OCI-LY7 (cell line): ENCODE measurements around the gene ADIG. TPM values are rescaled to one million over a fixed set of nuclear protein-coding genes. Genes with fewer than 3 reads are reported as not detected.

Experiments used
- BruUV-seq: library from RNA; stranded (reverse); fragments of 400-500 nt; replicated peaks from 2 replicates; lab custom pipeline; 2021; lab: Mats Ljungman, UMichigan
- CTCF ChIA-PET: fragments of 300-600 bp; sonication (Branson Sonifier 250); formaldehyde crosslinking; loops from one replicate; lab custom pipeline; 2022; ENCODE audit warnings: antibody characterized with exemption; ENCODE audit not compliant: unreplicated experiment; lab: Charles Lee
- POLR2A ChIA-PET: fragments of 300-600 bp; sonication (Branson Sonifier 250); formaldehyde crosslinking; loops from one replicate; lab custom pipeline; 2022; ENCODE audit warnings: antibody characterized with exemption; lab: Charles Lee
- DNase-seq: peaks from one replicate; pipeline ENCODE4 v3.0.0-alpha.2; 2015; ENCODE audit warnings: low spot score
- H2AFZ ChIP-seq: fragments of 200-600 bp; sonication (generic), shearing (Covaris generic); 2 replicates; pipeline ENCODE4 v1.6.1; 2014; ENCODE audit warnings: mild to moderate bottlenecking, antibody characterized with exemption, low read length, moderate library complexity
- H3K27ac ChIP-seq: fragments of 200-600 bp; sonication (generic); 2 replicates; pipeline ENCODE4 v1.5.1; 2014; ENCODE audit warnings: mixed run types, low read depth, mild to moderate bottlenecking, moderate library complexity, low read length, inconsistent platforms; ENCODE audit not compliant: poor library complexity, severe bottlenecking
- H3K36me3 ChIP-seq: fragments of 200-600 bp; sonication (generic); 2 replicates; pipeline ENCODE4 v1.6.1; 2014; ENCODE audit warnings: mild to moderate bottlenecking, antibody characterized with exemption, low read length, moderate library complexity, mixed read lengths; ENCODE audit not compliant: insufficient read depth
- H3K4me1 ChIP-seq: fragments of 200-600 bp; sonication (generic); 2 replicates; pipeline ENCODE4 v1.5.1; 2014; ENCODE audit warnings: mild to moderate bottlenecking, low read length; ENCODE audit not compliant: insufficient read depth, poor library complexity, severe bottlenecking
- H3K4me2 ChIP-seq: fragments of 200-600 bp; sonication (generic); 2 replicates; pipeline ENCODE4 v1.6.1; 2014; ENCODE audit warnings: mild to moderate bottlenecking, low read length
- H3K4me3 ChIP-seq: fragments of 200-600 bp; sonication (generic); 2 replicates; pipeline ENCODE4 v1.5.1; 2014; ENCODE audit warnings: mild to moderate bottlenecking, low read depth, low read length; ENCODE audit not compliant: poor library complexity, severe bottlenecking
- H3K79me2 ChIP-seq: fragments of 200-600 bp; sonication (generic); 2 replicates; pipeline ENCODE4 v1.6.1; 2016; ENCODE audit warnings: low read depth, mild to moderate bottlenecking, low read length, moderate library complexity, mixed read lengths; ENCODE audit not compliant: insufficient read depth
- H3K9me2 ChIP-seq: fragments of 200-600 bp; sonication (generic); 2 replicates; pipeline ENCODE4 v1.6.1; 2016; ENCODE audit warnings: mild to moderate bottlenecking, low read length, mixed read lengths; ENCODE audit not compliant: insufficient read depth
- H3K9me3 ChIP-seq: fragments of 200-600 bp; sonication (generic); 2 replicates; pipeline ENCODE4 v1.6.1; 2014; ENCODE audit warnings: mild to moderate bottlenecking, mixed run types, low read length, mixed read lengths
- H4K20me1 ChIP-seq: fragments of 200-600 bp; sonication (generic); 2 replicates; pipeline ENCODE4 v1.6.1; 2014; ENCODE audit warnings: mild to moderate bottlenecking, antibody characterized with exemption, low read length, moderate library complexity, mixed read lengths; ENCODE audit not compliant: insufficient read depth
- EZH2phosphoT487 ChIP-seq: fragments of 200-600 bp; sonication (generic); IDR thresholded peaks from 2 replicates; pipeline ENCODE4 v1.6.1; 2018; ENCODE audit warnings: low read depth, borderline replicate concordance, mild to moderate bottlenecking, mixed run types, antibody characterized with exemption, low read length, moderate library complexity, mixed read lengths
- intact Hi-C: fragments of 100-400 bp; cut with micrococcal nuclease; formaldehyde crosslinking; loops from one replicate; pipeline ENCODE4 v1.10.0; 2022; ENCODE audit not compliant: unreplicated experiment
- total RNA-seq, 2 experiments: library from RNA; depleted of rRNA in 1 of 2; stranded (reverse); fragments of >200 nt in 1 of 2; shearing (Covaris generic) in 1 of 2; gene quantifications; 2 replicates each; pipeline ENCODE4 v1.2.3, GENCODE V29; 2014 to 2022
- TF ChIP-seq, protein P1 (sequence below): fragments of 200-600 bp; sonication (generic); conservative IDR thresholded peaks from 2 replicates; pipeline ENCODE4 v1.5.1; 2014; ENCODE audit warnings: mild to moderate bottlenecking, antibody characterized with exemption, low read length, moderate library complexity, mixed read lengths

ADIG gene
- total RNA-seq, 2 experiments from 2014 or later, result not detected

DNA sequence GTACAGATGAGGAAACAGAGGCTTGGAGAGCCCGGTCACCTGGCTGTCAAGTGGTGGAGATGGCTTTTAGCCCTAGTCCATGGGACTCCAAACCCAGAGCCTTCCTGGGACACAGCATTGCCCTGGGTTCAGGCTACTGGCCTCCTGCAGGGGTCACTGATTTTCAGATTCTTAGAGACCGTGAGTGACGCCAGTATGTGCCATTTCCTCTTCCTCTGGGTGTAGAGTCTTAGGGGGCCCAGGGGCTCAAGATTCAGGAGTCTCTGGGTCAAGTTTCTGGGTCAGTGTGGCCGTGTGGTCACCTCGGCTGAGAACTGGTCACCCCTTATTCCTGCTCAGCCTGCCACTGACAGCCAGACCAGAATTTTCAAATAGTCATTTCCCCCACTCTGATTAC lies 21.2 kb downstream of the ADIG start:
- no peak overlapping the region for H3K4me2 ChIP-seq
- POLR2A ChIA-PET, result no interaction called here
- BruUV-seq, result no TSS peak
- H4K20me1 ChIP-seq, result no peaks in the 10 kb centered on the region
- no peak overlapping the region for H3K4me3 ChIP-seq
- no peaks in the 10 kb centered on the region for H3K4me1 ChIP-seq
- H3K9me2 ChIP-seq, result no peaks in the 10 kb centered on the region
- intact Hi-C loops, result no loop called here
- H3K27ac ChIP-seq, result no peak overlapping the region
- no peaks in the 10 kb centered on the region for H3K9me3 ChIP-seq
- CTCF ChIA-PET, result no interaction called here
- TF ChIP-seq, protein P1, sequence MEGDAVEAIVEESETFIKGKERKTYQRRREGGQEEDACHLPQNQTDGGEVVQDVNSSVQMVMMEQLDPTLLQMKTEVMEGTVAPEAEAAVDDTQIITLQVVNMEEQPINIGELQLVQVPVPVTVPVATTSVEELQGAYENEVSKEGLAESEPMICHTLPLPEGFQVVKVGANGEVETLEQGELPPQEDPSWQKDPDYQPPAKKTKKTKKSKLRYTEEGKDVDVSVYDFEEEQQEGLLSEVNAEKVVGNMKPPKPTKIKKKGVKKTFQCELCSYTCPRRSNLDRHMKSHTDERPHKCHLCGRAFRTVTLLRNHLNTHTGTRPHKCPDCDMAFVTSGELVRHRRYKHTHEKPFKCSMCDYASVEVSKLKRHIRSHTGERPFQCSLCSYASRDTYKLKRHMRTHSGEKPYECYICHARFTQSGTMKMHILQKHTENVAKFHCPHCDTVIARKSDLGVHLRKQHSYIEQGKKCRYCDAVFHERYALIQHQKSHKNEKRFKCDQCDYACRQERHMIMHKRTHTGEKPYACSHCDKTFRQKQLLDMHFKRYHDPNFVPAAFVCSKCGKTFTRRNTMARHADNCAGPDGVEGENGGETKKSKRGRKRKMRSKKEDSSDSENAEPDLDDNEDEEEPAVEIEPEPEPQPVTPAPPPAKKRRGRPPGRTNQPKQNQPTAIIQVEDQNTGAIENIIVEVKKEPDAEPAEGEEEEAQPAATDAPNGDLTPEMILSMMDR, result no peak
- no peak for TF ChIP-seq EZH2phosphoT487
- no peak overlapping the region for H2AFZ ChIP-seq
- H3K79me2 ChIP-seq, result no peaks in the 10 kb centered on the region
- H3K36me3 ChIP-seq, result no peaks in the 10 kb centered on the region
- DNase-seq, result no peak

DNA sequence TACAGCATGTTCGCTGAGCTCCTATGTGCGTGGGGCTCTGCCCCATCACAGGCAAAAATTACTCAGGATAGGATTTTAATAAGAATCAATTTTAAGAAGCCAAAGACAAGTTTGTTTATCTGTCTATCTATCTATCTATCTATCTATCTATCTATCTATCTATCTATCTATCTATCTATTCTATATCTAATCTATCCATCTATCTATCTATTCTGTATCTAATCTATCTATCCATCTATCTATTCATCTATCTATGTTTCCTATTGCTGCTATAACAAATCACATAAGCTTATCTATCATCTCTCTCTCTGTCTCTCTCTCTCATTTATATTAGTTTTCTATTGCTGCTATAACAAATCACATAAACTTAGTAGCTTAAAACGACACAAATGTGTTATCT lies 22.3 kb downstream of the ADIG start:
- H4K20me1 ChIP-seq, result no peaks in the 10 kb centered on the region
- no peak overlapping the region for H3K4me2 ChIP-seq
- intact Hi-C loops, result no loop called here
- H3K4me1 ChIP-seq, result peaks cover 4% of the 10 kb centered on the region
- TF ChIP-seq, protein P1, result no peak
- TF ChIP-seq EZH2phosphoT487, result no peak
- ChIA-PET POLR2A (interaction anchor here (0.5 kb wide), 1 partner anchor 956 kb away, joined by 3 read pairs; no protein-coding TSS in a partner anchor), CTCF (no interaction called here)
- H3K27ac ChIP-seq, result no peak overlapping the region
- no peaks in the 10 kb centered on the region for H3K36me3 ChIP-seq
- no peaks in the 10 kb centered on the region for H3K9me2 ChIP-seq
- H3K9me3 ChIP-seq, result no peaks in the 10 kb centered on the region
- no peaks in the 10 kb centered on the region for H3K79me2 ChIP-seq
- no TSS peak for BruUV-seq
- H3K4me3 ChIP-seq, result no peak overlapping the region
- DNase-seq, result no peak
- no peak overlapping the region for H2AFZ ChIP-seq

DNA sequence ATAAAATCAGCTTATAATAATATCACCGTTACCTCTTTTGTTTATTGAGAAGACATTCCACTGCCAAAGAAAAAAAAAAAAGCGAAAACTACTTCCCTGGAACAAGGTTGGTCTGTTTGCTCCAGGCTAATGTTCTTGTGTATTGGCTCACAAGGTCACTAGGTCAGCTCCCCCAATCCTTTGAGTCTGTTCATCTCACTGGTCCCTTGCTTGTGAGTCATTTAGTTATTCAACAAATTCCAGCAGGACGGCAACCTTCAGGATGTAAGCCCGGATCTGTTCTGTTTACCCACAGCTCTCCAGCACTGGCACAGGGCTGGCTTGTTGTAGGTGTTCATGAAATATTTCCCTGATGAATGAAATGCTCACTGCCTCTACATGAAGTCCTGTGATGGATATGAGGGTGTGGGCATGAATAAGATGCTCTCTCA lies 23.9 kb downstream of the ADIG start:
- no peaks in the 10 kb centered on the region for H3K9me3 ChIP-seq
- BruUV-seq, result no TSS peak
- no peak overlapping the region for H2AFZ ChIP-seq
- H3K4me2 ChIP-seq, result no peak overlapping the region
- H3K9me2 ChIP-seq, result no peaks in the 10 kb centered on the region
- H4K20me1 ChIP-seq, result no peaks in the 10 kb centered on the region
- ChIA-PET POLR2A (no interaction called here), CTCF (no interaction called here)
- peaks cover 5% of the 10 kb centered on the region for H3K4me1 ChIP-seq
- TF ChIP-seq EZH2phosphoT487, result no peak
- TF ChIP-seq, protein P1, result no peak
- H3K79me2 ChIP-seq, result no peaks in the 10 kb centered on the region
- H3K4me3 ChIP-seq, result no peak overlapping the region
- DNase-seq, result no peak
- no peak overlapping the region for H3K27ac ChIP-seq
- no peaks in the 10 kb centered on the region for H3K36me3 ChIP-seq
- intact Hi-C loops, result no loop called here
